CD4-positive, CD25-positive, alpha-beta regulatory T cell (primary cell): ENCODE results near the gene FCSK. TPM values are rescaled to one million over a fixed set of nuclear protein-coding genes. Genes with fewer than 3 reads are reported as not detected.
A peak's percentile ranks its signal among the peaks of the same experiment; 100 is the strongest.

ENCODE experiments used
- ATAC-seq, 2 donors: fragments of 150-1000 bp; cut with Tn5 transposase; one replicate each; pipeline ENCODE4 v1.10.0; 2021; ENCODE audit warnings: low read depth in 2 of 2, moderate number of reproducible peaks in 2 of 2, moderate library complexity in 1 of 2
- DNase-seq, 3 donors: peaks; one replicate each; pipeline versions ENCODE4 v3.0.0 to v3.0.0-alpha.2; 2012 to 2022; ENCODE audit warnings: mixed read lengths in 1 of 3
- H3K27ac ChIP-seq: one replicate; pipeline ENCODE4 v1.7.0; 2013; ENCODE audit warnings: mild to moderate bottlenecking, low read length; ENCODE audit not compliant: insufficient read depth, poor library complexity, severe bottlenecking
- H3K27me3 ChIP-seq: one replicate; pipeline ENCODE4 v1.7.0; 2013; ENCODE audit warnings: low read length; ENCODE audit not compliant: control insufficient read depth, insufficient read depth
- H3K36me3 ChIP-seq: one replicate; pipeline ENCODE4 v1.7.0; 2013; ENCODE audit warnings: mild to moderate bottlenecking, low read length, moderate library complexity; ENCODE audit not compliant: control insufficient read depth, insufficient read depth
- H3K4me1 ChIP-seq: 2 replicates; pipeline ENCODE4 v1.7.0; 2013; ENCODE audit warnings: mild to moderate bottlenecking, low read length; ENCODE audit not compliant: insufficient read depth, control insufficient read depth, poor library complexity, severe bottlenecking
- H3K4me3 ChIP-seq: one replicate; pipeline ENCODE4 v1.7.0; 2013; ENCODE audit warnings: low read depth, mild to moderate bottlenecking, low read length, moderate library complexity
- H3K9me3 ChIP-seq, 2 experiments: 1 replicate in 1 of 2; 2 replicates in 1 of 2; pipeline ENCODE4 v1.7.0; 2013; ENCODE audit warnings: low read length in 2 of 2, mild to moderate bottlenecking in 1 of 2, moderate library complexity in 1 of 2; ENCODE audit not compliant: control insufficient read depth in 2 of 2
- H3K27ac Mint-ChIP-seq, 3 donors: one replicate each; pipeline ENCODE4 v1.8.0; 2020 to 2022; ENCODE audit warnings: mild to moderate bottlenecking in 3 of 3, mixed read lengths in 3 of 3, moderate library complexity in 2 of 3
- H3K27me3 Mint-ChIP-seq: one replicate; pipeline ENCODE4 v1.8.0; 2022; ENCODE audit warnings: mild to moderate bottlenecking, mixed read lengths
- H3K36me3 Mint-ChIP-seq: one replicate; pipeline ENCODE4 v1.8.0; 2020; ENCODE audit warnings: mixed read lengths
- H3K4me1 Mint-ChIP-seq, 4 donors: one replicate each; pipeline ENCODE4 v1.8.0; 2020 to 2022; ENCODE audit warnings: mixed read lengths in 4 of 4, mild to moderate bottlenecking in 1 of 4
- H3K4me3 Mint-ChIP-seq, 4 donors: one replicate each; pipeline ENCODE4 v1.8.0; 2020 to 2022; ENCODE audit warnings: mild to moderate bottlenecking in 4 of 4, mixed read lengths in 4 of 4, moderate library complexity in 3 of 4
- H3K9me3 Mint-ChIP-seq, 7 donors: one replicate each; pipeline ENCODE4 v1.8.0; 2020 to 2022; ENCODE audit warnings: mixed read lengths in 7 of 7, mild to moderate bottlenecking in 3 of 7, moderate library complexity in 2 of 7
- polyA plus RNA-seq, 4 donors: library from polyadenylated mRNA; unstranded; fragments of 300-500 nt; fragmentation: Illumina TruSeq; gene quantifications; one replicate each; pipeline ENCODE4 v1.2.3, GENCODE V29; 2021
- total RNA-seq: library from RNA; stranded (reverse); gene quantifications from one replicate; pipeline ENCODE4 v1.2.3, GENCODE V29; 2022

Gene FCSK
- total and polyA plus RNA-seq, 5 donors from 2014 or later, result 5.7 to 28.5 (median 9.2) TPM

- Histone ChIP-seq H3K9me3 (no peaks in the 10 kb centered on the region), H3K27ac (no peak overlapping the region), H3K27me3 (no peaks in the 10 kb centered on the region), H3K4me1 (peaks cover 3% of the 10 kb centered on the region), H3K36me3 (peaks cover 8% of the 10 kb centered on the region), H3K4me3 (no peak overlapping the region)
- DNase-seq, result peak in 1 of 3 donors; percentile 24
- peak overlapping the region in 2 of 3 donors; percentile 49 to 54 for H3K27ac Mint-ChIP-seq
- no peaks in the 10 kb centered on the region for H3K27me3 Mint-ChIP-seq
- no peak overlapping the region for H3K4me3 Mint-ChIP-seq
- H3K9me3 Mint-ChIP-seq, result peaks cover 0 to 3% (median 0%) of the 10 kb centered on the region in 7 donors
- peaks cover 13% of the 10 kb centered on the region for H3K36me3 Mint-ChIP-seq
- H3K4me1 Mint-ChIP-seq, result peaks cover 0 to 6% (median 4%) of the 10 kb centered on the region in 4 donors
- no peak for ATAC-seq
These were observed 19.3 kb downstream of the FCSK start for GRCh38 chr16:70473446-70474319.

DNA sequence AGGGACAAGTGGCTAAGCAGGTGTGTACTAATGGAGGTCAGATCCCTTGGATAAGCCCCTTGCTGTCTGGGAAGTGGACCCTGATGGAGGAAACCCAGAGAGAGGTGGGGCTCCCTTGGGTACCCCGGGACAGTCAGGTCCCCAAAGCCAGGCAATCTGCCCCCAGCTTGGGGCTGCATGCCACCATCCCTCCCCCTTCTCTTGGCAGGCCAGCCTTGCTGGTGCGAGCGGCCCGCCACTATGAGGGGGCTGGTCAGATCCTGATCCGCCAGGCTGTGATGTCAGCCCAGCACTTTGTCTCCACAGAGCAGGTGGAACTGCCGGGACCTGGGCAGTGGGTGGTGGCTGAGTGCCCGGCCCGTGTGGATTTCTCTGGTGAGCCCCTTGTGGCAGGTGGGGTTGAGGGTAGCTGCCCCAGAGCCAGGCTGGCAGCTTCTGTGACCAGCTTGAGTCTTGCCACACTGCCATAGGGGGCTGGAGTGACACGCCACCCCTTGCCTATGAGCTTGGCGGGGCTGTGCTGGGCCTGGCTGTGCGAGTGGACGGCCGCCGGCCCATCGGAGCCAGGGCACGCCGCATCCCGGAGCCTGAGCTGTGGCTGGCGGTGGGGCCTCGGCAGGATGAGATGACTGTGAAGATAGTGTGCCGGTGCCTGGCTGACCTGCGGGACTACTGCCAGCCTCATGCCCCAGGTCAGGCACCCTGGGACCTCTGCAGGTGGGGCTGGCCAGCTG, 20.1 kb downstream of the FCSK start:
- Histone ChIP-seq H3K27ac (no peak overlapping the region), H3K9me3 (no peaks in the 10 kb centered on the region), H3K36me3 (peaks cover 13% of the 10 kb centered on the region), H3K4me1 (peaks cover 3% of the 10 kb centered on the region), H3K4me3 (no peak overlapping the region), H3K27me3 (no peaks in the 10 kb centered on the region)
- no peak for ATAC-seq
- no peak for DNase-seq
- H3K36me3 Mint-ChIP-seq, result peaks cover 13% of the 10 kb centered on the region
- no peak overlapping the region for H3K4me3 Mint-ChIP-seq
- no peaks in the 10 kb centered on the region for H3K27me3 Mint-ChIP-seq
- H3K9me3 Mint-ChIP-seq, result peaks cover 0 to 1% (median 0%) of the 10 kb centered on the region in 7 donors
- no peak overlapping the region for H3K27ac Mint-ChIP-seq
- peaks cover 0 to 6% (median 4%) of the 10 kb centered on the region in 4 donors for H3K4me1 Mint-ChIP-seq

DNA sequence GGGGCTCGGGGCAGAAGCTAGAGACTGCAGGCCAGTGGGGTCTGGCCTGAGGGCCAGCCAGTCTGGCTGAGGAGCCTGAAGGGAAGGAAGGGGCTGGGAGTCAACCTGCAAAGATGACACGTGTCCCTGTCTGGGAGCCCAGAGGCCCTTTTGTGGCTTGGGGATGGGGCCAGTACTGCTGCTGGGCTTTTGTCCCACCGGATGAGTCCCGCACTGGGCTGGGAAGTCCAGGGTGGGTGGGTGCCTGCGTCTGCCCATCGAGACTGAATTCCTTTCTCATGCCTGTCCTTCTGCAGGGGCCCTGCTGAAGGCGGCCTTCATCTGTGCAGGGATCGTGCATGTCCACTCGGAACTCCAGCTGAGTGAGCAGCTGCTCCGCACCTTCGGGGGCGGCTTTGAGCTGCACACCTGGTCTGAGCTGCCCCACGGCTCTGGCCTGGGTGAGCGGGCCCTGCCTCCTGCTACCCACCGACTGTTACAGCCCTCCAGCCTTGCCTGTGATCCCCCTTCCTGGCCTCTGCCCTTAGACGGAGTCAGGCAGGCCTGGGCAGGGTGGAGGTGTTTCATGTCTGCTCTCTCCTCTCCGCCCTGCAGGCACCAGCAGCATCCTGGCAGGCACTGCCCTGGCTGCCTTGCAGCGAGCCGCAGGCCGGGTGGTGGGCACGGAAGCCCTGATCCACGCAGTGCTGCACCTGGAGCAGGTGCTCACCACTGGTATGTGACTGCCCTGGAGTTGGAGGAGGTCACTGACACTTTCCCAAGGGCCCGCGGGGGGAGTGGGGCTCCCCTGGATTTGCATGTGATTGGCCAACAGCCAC, 20.9 kb downstream of the FCSK start:
- ATAC-seq (no peak), DNase-seq (no peak)
- no peak overlapping the region for H3K27ac ChIP-seq
- no peaks in the 10 kb centered on the region for H3K27me3 Mint-ChIP-seq
- H3K4me1 ChIP-seq, result peaks cover 3% of the 10 kb centered on the region
- no peaks in the 10 kb centered on the region for H3K9me3 ChIP-seq
- no peaks in the 10 kb centered on the region for H3K27me3 ChIP-seq
- H3K4me1 Mint-ChIP-seq, result peaks cover 0 to 6% (median 4%) of the 10 kb centered on the region in 4 donors
- H3K36me3 ChIP-seq, result peaks cover 20% of the 10 kb centered on the region
- peak overlapping the region in 1 of 3 donors; percentile 26 for H3K27ac Mint-ChIP-seq
- no peak overlapping the region for H3K4me3 ChIP-seq
- H3K9me3 Mint-ChIP-seq, result peaks cover 0 to 1% (median 0%) of the 10 kb centered on the region in 7 donors
- H3K4me3 Mint-ChIP-seq, result no peak overlapping the region
- peaks cover 13% of the 10 kb centered on the region for H3K36me3 Mint-ChIP-seq

DNA sequence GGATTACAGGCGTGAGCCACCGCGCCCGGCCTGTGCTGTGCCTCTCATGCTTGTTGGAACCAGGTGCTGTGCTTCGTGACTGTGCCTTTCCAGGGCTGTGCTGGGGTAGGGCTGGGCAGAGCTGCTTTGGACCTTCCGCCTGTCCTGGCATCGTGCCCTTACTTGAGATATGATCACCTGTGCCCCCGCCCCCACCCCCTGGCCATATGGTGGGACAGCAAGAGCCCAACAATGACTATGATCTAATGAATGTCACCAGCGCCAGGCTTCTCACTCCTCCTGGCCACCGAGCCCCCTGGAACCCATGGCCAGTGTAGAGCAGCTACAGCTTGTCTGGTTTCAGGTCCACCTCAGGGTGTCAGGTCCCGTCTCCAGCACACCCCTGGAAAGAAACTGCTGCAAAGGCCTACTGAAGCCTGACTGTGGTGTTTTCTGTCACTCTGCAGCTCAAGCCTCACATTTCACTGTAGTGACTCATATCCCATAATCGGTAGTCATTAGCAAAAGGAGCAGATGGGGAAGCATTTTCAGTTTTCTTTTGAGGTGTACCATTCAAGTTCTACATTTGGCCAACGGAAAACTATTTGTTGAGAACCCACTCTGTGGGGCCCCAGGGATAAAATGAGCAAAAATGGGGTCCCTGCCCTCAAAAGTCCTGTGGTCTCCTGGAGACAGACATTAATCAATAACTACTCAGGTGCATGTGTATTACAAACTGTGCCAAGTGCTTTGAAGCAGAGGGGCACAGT, 22.1 kb downstream of the FCSK start:
- H3K4me1 Mint-ChIP-seq, result peaks cover 0 to 5% (median 3%) of the 10 kb centered on the region in 4 donors
- peak overlapping the region in 2 of 3 donors; percentile 9 to 79 for H3K27ac Mint-ChIP-seq
- H3K4me3 Mint-ChIP-seq, result no peak overlapping the region
- H3K27me3 ChIP-seq, result no peaks in the 10 kb centered on the region
- DNase-seq (peak in 1 of 3 donors; percentile 71), ATAC-seq (peak in 1 of 2 donors; percentile 42)
- H3K27me3 Mint-ChIP-seq, result no peaks in the 10 kb centered on the region
- H3K9me3 Mint-ChIP-seq, result no peaks in the 10 kb centered on the region
- peaks cover 3% of the 10 kb centered on the region for H3K4me1 ChIP-seq
- H3K36me3 ChIP-seq, result peaks cover 32% of the 10 kb centered on the region
- H3K27ac ChIP-seq, result no peak overlapping the region
- H3K9me3 ChIP-seq, result no peaks in the 10 kb centered on the region
- H3K4me3 ChIP-seq, result no peak overlapping the region
- H3K36me3 Mint-ChIP-seq, result peaks cover 13% of the 10 kb centered on the region

DNA sequence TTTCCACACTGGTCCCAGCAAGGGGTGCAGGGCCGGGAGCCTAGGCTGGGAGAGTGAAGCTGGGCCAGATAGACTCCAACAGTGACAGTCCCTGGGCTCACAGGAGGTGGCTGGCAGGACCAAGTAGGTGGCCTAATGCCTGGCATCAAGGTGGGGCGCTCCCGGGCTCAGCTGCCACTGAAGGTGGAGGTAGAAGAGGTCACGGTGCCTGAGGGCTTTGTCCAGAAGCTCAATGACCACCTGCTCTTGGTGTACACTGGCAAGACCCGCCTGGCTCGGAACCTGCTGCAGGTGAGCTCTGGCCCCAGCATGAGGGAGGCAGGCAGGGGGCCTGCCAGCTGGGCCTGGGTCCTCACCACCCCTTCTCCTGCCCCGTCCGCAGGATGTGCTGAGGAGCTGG, 23.8 kb downstream of the FCSK start:
- H3K9me3 Mint-ChIP-seq, result no peaks in the 10 kb centered on the region
- H3K4me3 ChIP-seq, result no peak overlapping the region
- H3K4me3 Mint-ChIP-seq, result no peak overlapping the region
- H3K9me3 ChIP-seq, result no peaks in the 10 kb centered on the region
- H3K27me3 ChIP-seq, result no peaks in the 10 kb centered on the region
- H3K27ac Mint-ChIP-seq, result peak overlapping the region in 1 of 3 donors; percentile 77
- H3K27me3 Mint-ChIP-seq, result no peaks in the 10 kb centered on the region
- H3K36me3 Mint-ChIP-seq, result peaks cover 18% of the 10 kb centered on the region
- peaks cover 46% of the 10 kb centered on the region for H3K36me3 ChIP-seq
- H3K4me1 Mint-ChIP-seq, result peaks cover 0 to 5% (median 3%) of the 10 kb centered on the region in 4 donors
- ATAC-seq (no peak), DNase-seq (no peak)
- H3K4me1 ChIP-seq, result peaks cover 3% of the 10 kb centered on the region
- H3K27ac ChIP-seq, result no peak overlapping the region

DNA sequence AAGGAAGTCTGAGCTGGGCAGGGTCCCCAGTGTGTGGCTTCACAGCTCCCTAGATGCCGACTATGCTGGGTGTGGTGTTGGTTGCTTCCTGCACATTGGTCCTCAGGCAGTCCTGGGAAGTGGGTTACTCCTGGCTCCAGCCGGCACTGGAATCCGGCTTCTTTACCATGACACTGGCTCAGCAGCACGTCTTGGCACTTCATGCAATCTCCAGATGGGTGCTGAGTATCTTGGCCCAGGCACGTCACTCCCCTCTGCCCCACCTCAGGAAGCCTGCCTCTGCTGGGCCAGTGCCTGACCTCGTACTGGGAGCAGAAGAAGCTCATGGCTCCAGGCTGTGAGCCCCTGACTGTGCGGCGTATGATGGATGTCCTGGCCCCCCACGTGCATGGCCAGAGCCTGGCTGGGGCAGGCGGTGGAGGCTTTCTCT, 24.5 kb downstream of the FCSK start:
- H3K9me3 ChIP-seq, result no peaks in the 10 kb centered on the region
- Mint-ChIP-seq H3K4me1 (peaks cover 0 to 5% (median 1%) of the 10 kb centered on the region in 4 donors), H3K4me3 (no peak overlapping the region), H3K27me3 (no peaks in the 10 kb centered on the region), H3K27ac (peak overlapping the region in 1 of 3 donors; percentile 7), H3K36me3 (peaks cover 17% of the 10 kb centered on the region), H3K9me3 (no peaks in the 10 kb centered on the region)
- H3K36me3 ChIP-seq, result peaks cover 49% of the 10 kb centered on the region
- no peak for DNase-seq
- no peaks in the 10 kb centered on the region for H3K27me3 ChIP-seq
- no peak overlapping the region for H3K27ac ChIP-seq
- H3K4me3 ChIP-seq, result no peak overlapping the region
- H3K4me1 ChIP-seq, result peaks cover 3% of the 10 kb centered on the region
- ATAC-seq, result no peak
